ENCODE data around the gene PCBP1. TPM values are rescaled to one million over a fixed set of nuclear protein-coding genes. Genes with fewer than 3 reads are reported as not detected.

PCBP1 gene
- total and polyA plus RNA-seq, 9 of the 15 experiments (the other 6 are each of a cell fraction or from before 2014, with no cell fraction given) = 19.2 to 407 (median 78.1) TPM

DNA sequence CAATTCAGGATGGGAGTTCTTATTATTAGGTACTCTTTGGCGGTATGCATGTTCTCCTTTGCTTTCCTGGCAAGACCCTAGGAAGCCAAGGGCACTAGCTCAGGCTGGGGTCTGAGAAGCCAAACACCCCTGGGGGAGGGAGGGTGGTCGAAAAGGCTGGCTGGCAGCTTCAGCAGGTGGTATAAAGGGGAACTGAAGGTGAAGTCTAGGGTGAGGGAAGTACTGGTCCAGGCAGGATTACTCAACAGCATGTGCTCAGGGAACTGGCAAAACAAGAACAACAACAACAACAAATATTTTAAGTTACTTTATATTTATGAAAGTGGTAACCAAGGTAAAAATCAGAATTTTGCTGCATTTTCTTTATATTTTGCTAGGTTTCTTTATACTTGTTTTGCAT is 40.7 kb upstream of the PCBP1 start:
- POLR2A ChIA-PET = interaction anchor here (0.6 to 1.7 kb wide), 2 partner anchors 16 to 76 kb away, joined by 4 to 9 read pairs; no protein-coding TSS in a partner anchor
- Histone ChIP-seq H3K9me1 (ENCODE audit: control insufficient read depth, insufficient read depth, low read length) (no peaks in the 10 kb centered on the region), H3K79me2 (ENCODE audit: control insufficient read depth, insufficient read depth, low read length) (no peaks in the 10 kb centered on the region), H4K20me1 (replicated peaks; ENCODE audit: control insufficient read depth, insufficient read depth, low read length) (no peaks in the 10 kb centered on the region), H3K4me2 (ENCODE audit: insufficient read depth, low read length) (no peak overlapping the region), H3K36me3 (ENCODE audit: control insufficient read depth, insufficient read depth, low read length) (peaks cover 22% of the 10 kb centered on the region), H3K4me3 (no peak overlapping the region), H3K27ac (ENCODE audit: extremely low read depth, low read depth, low read length) (no peak overlapping the region), H3K9me3 (replicated peaks; ENCODE audit: control insufficient read depth, insufficient read depth, low read depth, low read length) (no peaks in the 10 kb centered on the region), H3K27me3 (ENCODE audit: control insufficient read depth in 2 of 2, insufficient read depth in 2 of 2, low read length in 2 of 2) (no peaks in the 10 kb centered on the region), H3K4me1 (replicated peaks in 1 of 2; ENCODE audit: control insufficient read depth in 2 of 2, insufficient read depth in 2 of 2, low read length in 2 of 2) (peaks cover 0 to 4% of the 10 kb centered on the region in 2 experiments; a peak in 4 of 5 replicates), H3K9ac (ENCODE audit: insufficient read depth in 1 of 2, low read depth in 2 of 2, low read length in 2 of 2) (no peak overlapping the region), H2AFZ (ENCODE audit: low read depth, low read length) (no peak overlapping the region)
- FAIRE-seq (no peak), DNase-seq (ENCODE audit: extremely low read depth in 1 of 4, low spot score in 3 of 4) (no peak), ATAC-seq (no peak)
- TF ChIP-seq, protein P1, sequence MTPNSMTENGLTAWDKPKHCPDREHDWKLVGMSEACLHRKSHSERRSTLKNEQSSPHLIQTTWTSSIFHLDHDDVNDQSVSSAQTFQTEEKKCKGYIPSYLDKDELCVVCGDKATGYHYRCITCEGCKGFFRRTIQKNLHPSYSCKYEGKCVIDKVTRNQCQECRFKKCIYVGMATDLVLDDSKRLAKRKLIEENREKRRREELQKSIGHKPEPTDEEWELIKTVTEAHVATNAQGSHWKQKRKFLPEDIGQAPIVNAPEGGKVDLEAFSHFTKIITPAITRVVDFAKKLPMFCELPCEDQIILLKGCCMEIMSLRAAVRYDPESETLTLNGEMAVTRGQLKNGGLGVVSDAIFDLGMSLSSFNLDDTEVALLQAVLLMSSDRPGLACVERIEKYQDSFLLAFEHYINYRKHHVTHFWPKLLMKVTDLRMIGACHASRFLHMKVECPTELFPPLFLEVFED (CRISPR knock-in tag; conservative IDR thresholded peaks at IDR 0.05) = no peak
- TF ChIP-seq MTA3 (IDR thresholded peaks at IDR 0.05; ENCODE audit: borderline replicate concordance) = no peak
- CTCF ChIA-PET (ENCODE audit: low intra/inter-chr PET ratio) = no interaction called here
- intact Hi-C loops (cut with micrococcal nuclease) (no loop called here), in situ Hi-C loops (cut with MboI) (no loop called here)
- no TSS peak for BruUV-seq (replicated peaks)
- WGBS (ENCODE audit: insufficient coverage, low coverage, missing lambda C conversion rate) = 60% methylated on average over 2 of the region's 2 CpGs

GRCh38 chr2:70047451-70047850 is 39.8 kb upstream of the PCBP1 start:
- in situ Hi-C loops (cut with MboI) = no loop called here
- Histone ChIP-seq H3K36me3 (ENCODE audit: control insufficient read depth, insufficient read depth, low read length) (peaks cover 22% of the 10 kb centered on the region), H3K9me3 (replicated peaks; ENCODE audit: control insufficient read depth, insufficient read depth, low read depth, low read length) (no peaks in the 10 kb centered on the region), H4K20me1 (replicated peaks; ENCODE audit: control insufficient read depth, insufficient read depth, low read length) (no peaks in the 10 kb centered on the region), H3K27ac (ENCODE audit: extremely low read depth, low read depth, low read length) (no peak overlapping the region), H3K9me1 (ENCODE audit: control insufficient read depth, insufficient read depth, low read length) (no peaks in the 10 kb centered on the region), H3K79me2 (ENCODE audit: control insufficient read depth, insufficient read depth, low read length) (no peaks in the 10 kb centered on the region), H3K4me1 (replicated peaks in 1 of 2; ENCODE audit: control insufficient read depth in 2 of 2, insufficient read depth in 2 of 2, low read length in 2 of 2) (peaks cover 0 to 4% of the 10 kb centered on the region in 2 experiments; a peak in 3 of 5 replicates), H3K27me3 (ENCODE audit: control insufficient read depth in 2 of 2, insufficient read depth in 2 of 2, low read length in 2 of 2) (no peaks in the 10 kb centered on the region), H3K9ac (ENCODE audit: insufficient read depth in 1 of 2, low read depth in 2 of 2, low read length in 2 of 2) (no peak overlapping the region), H3K4me3 (no peak overlapping the region), H3K4me2 (ENCODE audit: insufficient read depth, low read length) (no peak overlapping the region), H2AFZ (ENCODE audit: low read depth, low read length) (no peak overlapping the region)
- ChIA-PET POLR2A (interaction anchor here (0.6 to 1.8 kb wide), 4 partner anchors 8 to 131 kb away, joined by 3 to 5 read pairs (median 3); no protein-coding TSS in a partner anchor), CTCF (ENCODE audit: low intra/inter-chr PET ratio) (no interaction called here)
- peak; percentile 35; the same call in 1 of the 2 replicates for TF ChIP-seq ARID1B (IDR thresholded peaks at IDR 0.05)
- TF ChIP-seq, protein P2, sequence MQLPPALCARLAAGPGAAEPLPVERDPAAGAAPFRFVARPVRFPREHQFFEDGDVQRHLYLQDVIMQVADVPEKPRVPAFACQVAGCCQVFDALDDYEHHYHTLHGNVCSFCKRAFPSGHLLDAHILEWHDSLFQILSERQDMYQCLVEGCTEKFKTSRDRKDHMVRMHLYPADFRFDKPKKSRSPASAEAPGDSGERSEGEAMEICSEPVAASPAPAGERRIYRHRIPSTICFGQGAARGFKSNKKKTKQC (CRISPR knock-in tag; IDR thresholded peaks at IDR 0.05) = no peak
- TF ChIP-seq SMARCA4 (IDR thresholded peaks at IDR 0.05) = peak; percentile 23; the same call in 1 of the 2 replicates
- TF ChIP-seq, protein P3, sequence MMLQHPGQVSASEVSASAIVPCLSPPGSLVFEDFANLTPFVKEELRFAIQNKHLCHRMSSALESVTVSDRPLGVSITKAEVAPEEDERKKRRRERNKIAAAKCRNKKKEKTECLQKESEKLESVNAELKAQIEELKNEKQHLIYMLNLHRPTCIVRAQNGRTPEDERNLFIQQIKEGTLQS (IDR thresholded peaks at IDR 0.05) = peak; percentile 79
- TF ChIP-seq, protein P3 (CRISPR knock-in tag; conservative IDR thresholded peaks at IDR 0.05) = no peak
- 0 out of 2 replicates have a peak, but pooled peaks have one; percentile 29 for TF ChIP-seq SMARCE1 (IDR thresholded peaks at IDR 0.05)
- TF ChIP-seq PHB2 (IDR thresholded peaks at IDR 0.05; ENCODE audit: low read depth) = no peak
- intact Hi-C loops (cut with micrococcal nuclease) = no loop called here
- no TSS peak for BruUV-seq (replicated peaks)
- ATAC-seq (peak; percentile 50; the same call in 2 of the 3 replicates), FAIRE-seq (peak; percentile 19), DNase-seq (ENCODE audit: extremely low read depth in 1 of 4, low spot score in 3 of 4) (no peak)
- 58% methylated on average over 5 of the region's 5 CpGs for WGBS (ENCODE audit: insufficient coverage, low coverage, missing lambda C conversion rate)

Data from K562 (cell line).